K562 (cell line): ENCODE results near the gene TSSK2. TPM values are rescaled to one million over a fixed set of nuclear protein-coding genes. Genes with fewer than 3 reads are reported as not detected.
A peak's percentile ranks its signal among the peaks of the same experiment; 100 is the strongest.

Source experiments
- FOXJ2 ChIP-seq: fragments of 200-800 bp; sonication (Bioruptor generic); IDR thresholded peaks from 2 replicates; pipeline ENCODE4 v1.6.1; 2016; ENCODE audit warnings: missing genetic modification characterization, missing compliant biosample characterization
- GABPB1 ChIP-seq: sonication (generic); formaldehyde crosslinking; IDR thresholded peaks from 2 replicates; pipeline ENCODE4 v1.8.0; 2022; ENCODE audit warnings: mild to moderate bottlenecking, missing genetic modification reagents
- HDGF ChIP-seq: fragments of 450-650 bp; IDR thresholded peaks from 2 replicates; pipeline ENCODE4 v1.6.1; 2016
- HMG20B ChIP-seq: fragments of 250-450 bp; sonication (Bioruptor Pico); IDR thresholded peaks from 2 replicates; pipeline ENCODE4 v1.5.0; 2021; ENCODE audit warnings: mild to moderate bottlenecking
- HNRNPLL ChIP-seq: fragments of 200-400 bp; formaldehyde crosslinking; IDR thresholded peaks from 2 replicates; pipeline ENCODE4 v1.6.1; 2017; ENCODE audit warnings: low read length, low read depth, mild to moderate bottlenecking; ENCODE audit not compliant: poor library complexity, severe bottlenecking
- HOXB6 ChIP-seq: fragments of 250-450 bp; sonication (Bioruptor Pico); IDR thresholded peaks from 2 replicates; pipeline ENCODE4 v1.5.1; 2022; ENCODE audit warnings: mild to moderate bottlenecking, borderline replicate concordance
- MYC ChIP-seq, 2 experiments: fragments of 250-450 bp in 1 of 2; sonication (Bioruptor Pico) in 1 of 2; IDR thresholded peaks; 2 replicates each; pipeline versions ENCODE4 v1.5.1 to v1.6.1; 2012 to 2021; ENCODE audit warnings: low read depth in 2 of 2, borderline replicate concordance in 1 of 2, improper control_type of control experiment in 1 of 2, low read length in 1 of 2, mild to moderate bottlenecking in 1 of 2, moderate library complexity in 1 of 2
- NRF1 ChIP-seq, 2 experiments: fragments of 450-650 bp; IDR thresholded peaks in 1 of 2; conservative IDR thresholded peaks in 1 of 2; 2 replicates each; pipeline ENCODE4 v1.6.1; 2014; ENCODE audit warnings: mild to moderate bottlenecking in 2 of 2
- NUFIP1 ChIP-seq: fragments of 450-650 bp; IDR thresholded peaks from 2 replicates; pipeline ENCODE4 v1.6.1; 2018; ENCODE audit not compliant: partially characterized antibody
- ZBTB17 ChIP-seq: fragments of 450-650 bp; formaldehyde crosslinking; IDR thresholded peaks from 2 replicates; pipeline ENCODE4 v1.4.0; 2020; ENCODE audit warnings: mild to moderate bottlenecking
- ZNF184 ChIP-seq: sonication (generic); formaldehyde crosslinking; IDR thresholded peaks from 2 replicates; pipeline ENCODE4 v1.5.0; 2020; ENCODE audit warnings: missing genetic modification reagents
- ZNF695 ChIP-seq: fragments of 450-650 bp; formaldehyde crosslinking; IDR thresholded peaks from 2 replicates; pipeline ENCODE4 v1.4.0; 2020; ENCODE audit warnings: mild to moderate bottlenecking, moderate library complexity
- ZNF780A ChIP-seq: fragments of 250-450 bp; sonication (Bioruptor Pico); IDR thresholded peaks from 2 replicates; pipeline ENCODE4 v1.5.0; 2021; ENCODE audit warnings: mild to moderate bottlenecking
- polyA plus RNA-seq, 8 experiments: library from polyadenylated mRNA; depleted of rRNA in 4 of 8; stranded (reverse) in 5 of 8; unstranded in 3 of 8; fragments of >200 nt; fragmentation: Nextera tagmentation in 2 of 8; fragmentation: Illumina TruSeq in 1 of 8; extraction: Ambion mirVana in 2 of 8; extraction: Trizol in 1 of 8; gene quantifications; 2 replicates each; pipeline versions ENCODE4 v1.2.1 to v1.2.3, GENCODE V29; 2011 to 2014; ENCODE audit warnings: inconsistent platforms in 1 of 8, missing spikeins in 1 of 8
- total RNA-seq, 7 experiments: library from RNA; depleted of rRNA in 6 of 7; stranded (reverse); fragments of >200 nt in 6 of 7; fragmentation: Illumina TruSeq in 2 of 7; extraction: Trizol in 2 of 7; gene quantifications; 2 replicates each; pipeline versions ENCODE4 v1.2.1 to v1.2.3, GENCODE V29; 2011 to 2021; ENCODE audit warnings: low replicate concordance in 1 of 7
- TF ChIP-seq, protein P1 (sequence below): IDR thresholded peaks from 3 replicates; pipeline ENCODE4 v1.6.1; 2011; ENCODE audit warnings: borderline replicate concordance, mild to moderate bottlenecking, moderate library complexity; ENCODE audit not compliant: insufficient read length; ENCODE audit errors: extremely low read depth
- TF ChIP-seq, protein P2 (sequence below): fragments of 200-800 bp; sonication (Bioruptor generic); IDR thresholded peaks from 2 replicates; pipeline ENCODE4 v1.6.1; 2017; ENCODE audit warnings: missing genetic modification characterization, missing compliant biosample characterization
- TF ChIP-seq, protein P3 (sequence below): sonication (generic); formaldehyde crosslinking; IDR thresholded peaks from 2 replicates; pipeline ENCODE4 v1.8.0; 2022; ENCODE audit warnings: mild to moderate bottlenecking, low read depth, missing genetic modification reagents

The TSSK2 gene
- total and polyA plus RNA-seq, 9 of the 15 experiments (the other 6 are each of a cell fraction or from before 2014, with no cell fraction given): 0.04 TPM; not detected in 8

DNA sequence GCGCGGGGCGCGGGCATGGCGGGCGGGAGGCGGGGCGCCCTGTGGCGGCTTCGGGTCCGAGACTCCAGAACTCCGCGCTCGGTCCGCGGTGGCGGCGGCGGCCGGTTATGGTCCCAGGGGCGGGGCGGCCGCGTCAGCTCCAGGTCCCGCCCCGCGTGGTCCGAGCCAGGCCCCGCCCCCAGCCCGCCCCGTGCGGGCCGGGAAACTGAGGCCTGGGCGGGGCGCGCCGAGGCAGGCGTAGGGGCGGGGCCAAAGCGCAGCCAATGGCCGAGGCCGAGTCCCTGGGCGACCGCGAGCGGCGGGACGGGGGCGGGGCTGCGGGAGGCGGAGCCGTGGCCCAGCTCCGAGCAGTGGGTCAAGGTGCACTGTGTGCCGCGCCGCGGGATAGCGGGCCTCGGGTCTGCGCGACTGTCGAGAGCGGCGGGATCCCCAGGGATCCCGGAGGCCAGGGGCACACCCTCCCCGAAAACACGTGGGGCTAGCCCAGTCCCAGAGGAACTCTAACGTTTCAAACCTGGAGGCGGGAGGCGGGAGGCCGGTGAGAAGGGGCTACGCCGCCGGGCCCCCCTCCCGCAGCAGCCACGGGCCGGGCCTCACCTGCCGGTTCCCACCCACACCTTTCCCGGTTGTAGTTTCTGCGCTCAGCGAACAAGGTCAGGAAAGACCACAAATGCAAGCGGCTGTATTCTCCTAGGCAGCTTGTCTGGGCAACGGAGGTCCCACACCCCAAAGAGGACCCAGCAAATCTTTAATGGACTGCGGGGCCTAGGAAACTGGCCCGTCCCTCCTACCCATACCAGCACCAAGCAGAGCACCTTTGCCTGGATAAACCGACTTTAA, 47.8 kb downstream of the TSSK2 start, which contains the start of gene SLC25A1 (continued):
- TF ChIP-seq HOXB6 (CRISPR knock-in tag) (peak; percentile 78; the same call in 1 of the 2 replicates), ZNF695 (no peak), GABPB1 (no peak), HMG20B (CRISPR knock-in tag) (no peak), ZNF184 (CRISPR knock-in tag) (no peak), NUFIP1 (no peak), MYC (IDR thresholded peaks at IDR 0.05; ENCODE audit: low read depth, low read length) (peak; percentile 53), MYC (CRISPR knock-in tag; IDR thresholded peaks at IDR 0.05; ENCODE audit: borderline replicate concordance, low read depth) (peak; percentile 95), ZBTB17 (CRISPR knock-in tag) (peak; percentile 83), HNRNPLL (peak; percentile 15), NRF1 (conservative IDR thresholded peaks at IDR 0.05 in 1 of 2, IDR thresholded peaks at IDR 0.05 in 1 of 2) (no peak), FOXJ2 (tag) (no peak), ZNF780A (no peak), HDGF (no peak)
- TF ChIP-seq, protein P1, sequence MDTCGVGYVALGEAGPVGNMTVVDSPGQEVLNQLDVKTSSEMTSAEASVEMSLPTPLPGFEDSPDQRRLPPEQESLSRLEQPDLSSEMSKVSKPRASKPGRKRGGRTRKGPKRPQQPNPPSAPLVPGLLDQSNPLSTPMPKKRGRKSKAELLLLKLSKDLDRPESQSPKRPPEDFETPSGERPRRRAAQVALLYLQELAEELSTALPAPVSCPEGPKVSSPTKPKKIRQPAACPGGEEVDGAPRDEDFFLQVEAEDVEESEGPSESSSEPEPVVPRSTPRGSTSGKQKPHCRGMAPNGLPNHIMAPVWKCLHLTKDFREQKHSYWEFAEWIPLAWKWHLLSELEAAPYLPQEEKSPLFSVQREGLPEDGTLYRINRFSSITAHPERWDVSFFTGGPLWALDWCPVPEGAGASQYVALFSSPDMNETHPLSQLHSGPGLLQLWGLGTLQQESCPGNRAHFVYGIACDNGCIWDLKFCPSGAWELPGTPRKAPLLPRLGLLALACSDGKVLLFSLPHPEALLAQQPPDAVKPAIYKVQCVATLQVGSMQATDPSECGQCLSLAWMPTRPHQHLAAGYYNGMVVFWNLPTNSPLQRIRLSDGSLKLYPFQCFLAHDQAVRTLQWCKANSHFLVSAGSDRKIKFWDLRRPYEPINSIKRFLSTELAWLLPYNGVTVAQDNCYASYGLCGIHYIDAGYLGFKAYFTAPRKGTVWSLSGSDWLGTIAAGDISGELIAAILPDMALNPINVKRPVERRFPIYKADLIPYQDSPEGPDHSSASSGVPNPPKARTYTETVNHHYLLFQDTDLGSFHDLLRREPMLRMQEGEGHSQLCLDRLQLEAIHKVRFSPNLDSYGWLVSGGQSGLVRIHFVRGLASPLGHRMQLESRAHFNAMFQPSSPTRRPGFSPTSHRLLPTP: no peak
- TF ChIP-seq, protein P2, sequence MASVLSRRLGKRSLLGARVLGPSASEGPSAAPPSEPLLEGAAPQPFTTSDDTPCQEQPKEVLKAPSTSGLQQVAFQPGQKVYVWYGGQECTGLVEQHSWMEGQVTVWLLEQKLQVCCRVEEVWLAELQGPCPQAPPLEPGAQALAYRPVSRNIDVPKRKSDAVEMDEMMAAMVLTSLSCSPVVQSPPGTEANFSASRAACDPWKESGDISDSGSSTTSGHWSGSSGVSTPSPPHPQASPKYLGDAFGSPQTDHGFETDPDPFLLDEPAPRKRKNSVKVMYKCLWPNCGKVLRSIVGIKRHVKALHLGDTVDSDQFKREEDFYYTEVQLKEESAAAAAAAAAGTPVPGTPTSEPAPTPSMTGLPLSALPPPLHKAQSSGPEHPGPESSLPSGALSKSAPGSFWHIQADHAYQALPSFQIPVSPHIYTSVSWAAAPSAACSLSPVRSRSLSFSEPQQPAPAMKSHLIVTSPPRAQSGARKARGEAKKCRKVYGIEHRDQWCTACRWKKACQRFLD (CRISPR knock-in tag): no peak
- TF ChIP-seq, protein P3, sequence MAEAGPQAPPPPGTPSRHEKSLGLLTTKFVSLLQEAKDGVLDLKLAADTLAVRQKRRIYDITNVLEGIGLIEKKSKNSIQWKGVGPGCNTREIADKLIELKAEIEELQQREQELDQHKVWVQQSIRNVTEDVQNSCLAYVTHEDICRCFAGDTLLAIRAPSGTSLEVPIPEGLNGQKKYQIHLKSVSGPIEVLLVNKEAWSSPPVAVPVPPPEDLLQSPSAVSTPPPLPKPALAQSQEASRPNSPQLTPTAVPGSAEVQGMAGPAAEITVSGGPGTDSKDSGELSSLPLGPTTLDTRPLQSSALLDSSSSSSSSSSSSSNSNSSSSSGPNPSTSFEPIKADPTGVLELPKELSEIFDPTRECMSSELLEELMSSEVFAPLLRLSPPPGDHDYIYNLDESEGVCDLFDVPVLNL: no peak
